OCI-LY1 (cell line): Measurements from ENCODE around the gene CIB2.

ENCODE experiments used
- H2AFZ ChIP-seq: fragments of 200-600 bp; sonication (generic), shearing (Covaris generic); 2 replicates; pipeline ENCODE4 v1.6.0; 2014; ENCODE audit warnings: antibody characterized with exemption, mild to moderate bottlenecking, low read length
- H3F3A ChIP-seq: fragments of 200-600 bp; sonication (generic), shearing (Covaris generic); 2 replicates; pipeline ENCODE4 v1.6.0; 2014; ENCODE audit warnings: mild to moderate bottlenecking, antibody characterized with exemption, low read length, moderate library complexity; ENCODE audit not compliant: insufficient read depth
- H3K27ac ChIP-seq: fragments of 200-600 bp; sonication (generic); 2 replicates; pipeline ENCODE4 v1.5.1; 2014; ENCODE audit warnings: low read length, mixed run types, mild to moderate bottlenecking, low read depth; ENCODE audit not compliant: poor library complexity, severe bottlenecking
- H3K27me3 ChIP-seq: fragments of 200-600 bp; sonication (generic); 2 replicates; pipeline ENCODE4 v1.6.0; 2014; ENCODE audit warnings: antibody characterized with exemption, mild to moderate bottlenecking, low read length, moderate library complexity; ENCODE audit not compliant: insufficient read depth
- H3K36me3 ChIP-seq: fragments of 200-600 bp; sonication (generic); 2 replicates; pipeline ENCODE4 v1.6.1; 2014; ENCODE audit warnings: mild to moderate bottlenecking, antibody characterized with exemption, low read length, moderate library complexity, mixed read lengths; ENCODE audit not compliant: insufficient read depth
- H3K4me1 ChIP-seq: fragments of 200-600 bp; sonication (generic); 2 replicates; pipeline ENCODE4 v1.5.1; 2014; ENCODE audit warnings: mild to moderate bottlenecking, low read length, moderate library complexity; ENCODE audit not compliant: insufficient read depth, severe bottlenecking
- H3K4me2 ChIP-seq: fragments of 200-600 bp; sonication (generic), shearing (Covaris generic); 2 replicates; pipeline ENCODE4 v1.6.1; 2014; ENCODE audit warnings: low read length
- H3K4me3 ChIP-seq: fragments of 200-600 bp; sonication (generic); 2 replicates; pipeline ENCODE4 v1.5.1; 2014; ENCODE audit warnings: low read length, low read depth, mild to moderate bottlenecking, mixed read lengths; ENCODE audit not compliant: poor library complexity, severe bottlenecking
- H3K79me2 ChIP-seq: fragments of 200-600 bp; shearing (Covaris generic); 2 replicates; pipeline ENCODE4 v1.6.1; 2016; ENCODE audit warnings: mixed run types, low read length, mixed read lengths; ENCODE audit not compliant: insufficient read depth
- H3K9ac ChIP-seq: fragments of 200-600 bp; sonication (generic), shearing (Covaris generic); 2 replicates; pipeline ENCODE4 v1.6.1; 2014; ENCODE audit warnings: mild to moderate bottlenecking, low read length, mixed read lengths
- H3K9me2 ChIP-seq: fragments of 200-600 bp; sonication (generic), shearing (Covaris generic); 2 replicates; pipeline ENCODE4 v1.6.1; 2014; ENCODE audit warnings: low read depth, mild to moderate bottlenecking, low read length, mixed read lengths
- H3K9me3 ChIP-seq: fragments of 200-600 bp; shearing (Covaris generic); 2 replicates; pipeline ENCODE4 v1.6.1; 2014; ENCODE audit warnings: low read length, mixed read lengths
- H4K20me1 ChIP-seq: fragments of 200-600 bp; sonication (generic), shearing (Covaris generic); 2 replicates; pipeline ENCODE4 v1.6.0; 2016; ENCODE audit warnings: mild to moderate bottlenecking, low read length; ENCODE audit not compliant: insufficient read depth
- EZH2 ChIP-seq: fragments of 200-600 bp; sonication (generic), shearing (Covaris generic); IDR thresholded peaks from 2 replicates; pipeline ENCODE4 v1.8.0; 2017; ENCODE audit warnings: borderline replicate concordance, mixed run types, mild to moderate bottlenecking, antibody characterized with exemption, low read length, moderate library complexity, mixed read lengths
- TF ChIP-seq, protein P1 (sequence below): fragments of 200-600 bp; sonication (generic), shearing (Covaris generic); IDR thresholded peaks from 2 replicates; pipeline ENCODE4 v1.5.1; 2017; ENCODE audit warnings: mild to moderate bottlenecking, antibody characterized with exemption, low read length, moderate library complexity, mixed read lengths

Gene CIB2

GRCh38 chr15:78147566-78147965 is 16.3 kb upstream of the CIB2 start:
- no peak overlapping the region for H3K4me2 ChIP-seq
- H3K9me3 ChIP-seq: no peaks in the 10 kb centered on the region
- no peak overlapping the region for H3K4me3 ChIP-seq
- H3K79me2 ChIP-seq: peaks cover 19% of the 10 kb centered on the region
- H3K4me1 ChIP-seq: peaks cover 22% of the 10 kb centered on the region
- no peak overlapping the region for H3K27ac ChIP-seq
- no peaks in the 10 kb centered on the region for H3K9me2 ChIP-seq
- H3K9ac ChIP-seq: no peak overlapping the region
- H2AFZ ChIP-seq: no peak overlapping the region
- H4K20me1 ChIP-seq: no peaks in the 10 kb centered on the region
- H3K27me3 ChIP-seq: no peaks in the 10 kb centered on the region
- H3K36me3 ChIP-seq: no peaks in the 10 kb centered on the region
- TF ChIP-seq EZH2: no peak
- H3F3A ChIP-seq: no peaks in the 10 kb centered on the region

DNA sequence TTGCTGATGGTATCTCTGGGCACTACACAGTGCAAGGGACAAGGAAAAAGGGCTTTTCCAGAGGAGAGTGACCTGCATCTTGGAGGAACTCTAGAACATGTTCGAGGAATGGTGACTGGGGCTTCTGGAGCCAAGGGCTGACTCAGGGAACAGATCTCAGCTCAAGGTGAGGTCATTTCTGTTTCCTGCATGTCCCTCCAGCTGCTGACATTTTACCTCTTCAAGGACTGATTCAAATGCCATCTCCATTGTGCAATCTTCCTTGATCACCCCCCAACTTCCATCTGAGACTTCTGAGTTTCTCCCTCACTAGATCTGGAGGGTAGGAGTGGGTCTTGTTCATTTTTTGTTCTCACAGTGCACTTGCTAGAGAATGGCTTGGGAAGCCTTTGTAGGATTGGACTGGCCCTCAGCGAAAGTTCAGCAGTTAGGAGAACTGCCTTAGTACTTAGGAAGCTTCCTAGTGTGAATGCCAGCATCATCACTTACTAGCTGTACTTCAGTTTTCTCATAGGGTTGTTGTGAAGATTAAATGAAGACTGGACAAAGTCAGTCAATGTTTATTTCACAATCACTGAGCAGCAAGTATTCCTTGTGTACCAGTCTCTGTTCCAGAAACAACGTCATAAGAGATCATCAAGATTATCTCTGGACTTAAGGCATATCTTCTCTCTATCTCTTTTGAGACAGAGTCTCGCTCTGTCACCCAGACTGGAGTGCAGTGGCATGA is 15.3 kb upstream of the CIB2 start:
- H3K27me3 ChIP-seq: no peaks in the 10 kb centered on the region
- no peaks in the 10 kb centered on the region for H3K36me3 ChIP-seq
- H3K27ac ChIP-seq: no peak overlapping the region
- H3K4me2 ChIP-seq: no peak overlapping the region
- H3K9ac ChIP-seq: no peak overlapping the region
- peaks cover 16% of the 10 kb centered on the region for H3K79me2 ChIP-seq
- TF ChIP-seq EZH2: no peak
- TF ChIP-seq, protein P1, sequence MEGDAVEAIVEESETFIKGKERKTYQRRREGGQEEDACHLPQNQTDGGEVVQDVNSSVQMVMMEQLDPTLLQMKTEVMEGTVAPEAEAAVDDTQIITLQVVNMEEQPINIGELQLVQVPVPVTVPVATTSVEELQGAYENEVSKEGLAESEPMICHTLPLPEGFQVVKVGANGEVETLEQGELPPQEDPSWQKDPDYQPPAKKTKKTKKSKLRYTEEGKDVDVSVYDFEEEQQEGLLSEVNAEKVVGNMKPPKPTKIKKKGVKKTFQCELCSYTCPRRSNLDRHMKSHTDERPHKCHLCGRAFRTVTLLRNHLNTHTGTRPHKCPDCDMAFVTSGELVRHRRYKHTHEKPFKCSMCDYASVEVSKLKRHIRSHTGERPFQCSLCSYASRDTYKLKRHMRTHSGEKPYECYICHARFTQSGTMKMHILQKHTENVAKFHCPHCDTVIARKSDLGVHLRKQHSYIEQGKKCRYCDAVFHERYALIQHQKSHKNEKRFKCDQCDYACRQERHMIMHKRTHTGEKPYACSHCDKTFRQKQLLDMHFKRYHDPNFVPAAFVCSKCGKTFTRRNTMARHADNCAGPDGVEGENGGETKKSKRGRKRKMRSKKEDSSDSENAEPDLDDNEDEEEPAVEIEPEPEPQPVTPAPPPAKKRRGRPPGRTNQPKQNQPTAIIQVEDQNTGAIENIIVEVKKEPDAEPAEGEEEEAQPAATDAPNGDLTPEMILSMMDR: no peak
- no peak overlapping the region for H2AFZ ChIP-seq
- no peaks in the 10 kb centered on the region for H4K20me1 ChIP-seq
- no peaks in the 10 kb centered on the region for H3K9me3 ChIP-seq
- no peaks in the 10 kb centered on the region for H3F3A ChIP-seq
- no peak overlapping the region for H3K4me3 ChIP-seq
- H3K9me2 ChIP-seq: no peaks in the 10 kb centered on the region
- peaks cover 22% of the 10 kb centered on the region for H3K4me1 ChIP-seq

GRCh38 chr15:78142332-78142731 is 11.1 kb upstream of the CIB2 start:
- no peaks in the 10 kb centered on the region for H4K20me1 ChIP-seq
- TF ChIP-seq, protein P1: no peak
- TF ChIP-seq EZH2: no peak
- H3K36me3 ChIP-seq: no peaks in the 10 kb centered on the region
- no peaks in the 10 kb centered on the region for H3K79me2 ChIP-seq
- H3K9me2 ChIP-seq: no peaks in the 10 kb centered on the region
- no peak overlapping the region for H3K4me3 ChIP-seq
- no peak overlapping the region for H2AFZ ChIP-seq
- H3K4me1 ChIP-seq: no peaks in the 10 kb centered on the region
- no peaks in the 10 kb centered on the region for H3K9me3 ChIP-seq
- H3K9ac ChIP-seq: no peak overlapping the region
- no peaks in the 10 kb centered on the region for H3K27me3 ChIP-seq
- no peak overlapping the region for H3K27ac ChIP-seq
- no peaks in the 10 kb centered on the region for H3F3A ChIP-seq
- H3K4me2 ChIP-seq: no peak overlapping the region

DNA sequence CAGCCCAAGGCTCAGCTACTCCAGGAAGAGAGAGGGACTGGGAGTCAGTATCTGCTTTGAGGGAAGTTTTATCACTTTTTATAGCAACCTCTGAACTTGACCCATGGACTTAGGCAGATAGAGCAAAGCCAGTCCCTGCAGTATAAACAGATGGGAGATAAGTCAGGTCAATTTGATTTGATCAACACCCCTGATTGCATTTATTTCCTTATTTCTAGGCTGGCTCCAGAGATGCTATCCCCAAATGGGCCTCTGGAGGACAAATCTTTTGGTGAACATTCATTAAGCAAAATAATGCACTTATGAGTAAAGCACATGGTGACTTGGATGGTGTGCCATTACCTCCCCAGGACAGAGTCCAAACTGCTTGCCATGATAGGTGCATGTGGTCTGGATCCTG is 9.0 kb upstream of the CIB2 start:
- TF ChIP-seq, protein P1: no peak
- TF ChIP-seq EZH2: no peak
- H4K20me1 ChIP-seq: no peaks in the 10 kb centered on the region

More for the DNA sequence above, 9.0 kb upstream of the CIB2 start:
- no peak overlapping the region for H3K4me2 ChIP-seq
- no peak overlapping the region for H3K9ac ChIP-seq
- no peaks in the 10 kb centered on the region for H3K9me2 ChIP-seq
- H3K4me1 ChIP-seq: no peaks in the 10 kb centered on the region
- no peaks in the 10 kb centered on the region for H3K9me3 ChIP-seq
- H3K4me3 ChIP-seq: no peak overlapping the region
- no peak overlapping the region for H2AFZ ChIP-seq
- H3K27ac ChIP-seq: no peak overlapping the region
- H3K36me3 ChIP-seq: no peaks in the 10 kb centered on the region
- H3F3A ChIP-seq: no peaks in the 10 kb centered on the region
- no peaks in the 10 kb centered on the region for H3K27me3 ChIP-seq
- H3K79me2 ChIP-seq: no peaks in the 10 kb centered on the region
